GM23338 (cell line): Measurements from ENCODE around the gene COL24A1. TPM values are rescaled to one million over a fixed set of nuclear protein-coding genes. Genes with fewer than 3 reads are reported as not detected.

Source experiments
- ATAC-seq: fragments of 200-7000 bp; cut with Tn5 transposase; 3 replicates; pipeline ENCODE4 v1.9.1; 2020
- DNase-seq: peaks from one replicate; pipeline ENCODE4 v3.0.0-alpha.2; 2015; ENCODE audit warnings: low spot score
- H2AFZ ChIP-seq: fragments of 200-600 bp; sonication (generic); 2 replicates; pipeline ENCODE4 v1.8.0; 2016; ENCODE audit warnings: antibody characterized with exemption, mild to moderate bottlenecking, moderate library complexity
- H3F3A ChIP-seq: fragments of 200-600 bp; sonication (generic); replicated peaks from 2 replicates; pipeline ENCODE4 v1.8.0; 2017; ENCODE audit warnings: antibody characterized with exemption, mixed run types, low read depth
- H3K27ac ChIP-seq: fragments of 200-600 bp; sonication (generic); 2 replicates; pipeline ENCODE4 v1.6.1; 2016; ENCODE audit warnings: low read depth
- H3K27me3 ChIP-seq: fragments of 200-600 bp; sonication (generic); 2 replicates; pipeline ENCODE4 v1.8.0; 2016; ENCODE audit warnings: mild to moderate bottlenecking, mixed run types, moderate library complexity; ENCODE audit not compliant: insufficient read depth
- H3K36me3 ChIP-seq: fragments of 200-600 bp; sonication (generic); 2 replicates; pipeline ENCODE4 v1.8.0; 2016; ENCODE audit warnings: mild to moderate bottlenecking; ENCODE audit not compliant: insufficient read depth
- H3K4me1 ChIP-seq: fragments of 200-600 bp; sonication (generic); 2 replicates; pipeline ENCODE4 v1.8.0; 2016; ENCODE audit warnings: mild to moderate bottlenecking, moderate library complexity; ENCODE audit not compliant: insufficient read depth
- H3K4me2 ChIP-seq: fragments of 200-600 bp; sonication (generic); 2 replicates; pipeline ENCODE4 v1.7.1; 2017; ENCODE audit warnings: mixed run types
- H3K4me3 ChIP-seq: fragments of 200-600 bp; sonication (generic); 2 replicates; pipeline ENCODE4 v1.6.1; 2016; ENCODE audit warnings: mixed run types
- H3K79me2 ChIP-seq: fragments of 200-600 bp; sonication (generic); replicated peaks from 2 replicates; pipeline ENCODE4 v1.8.0; 2017; ENCODE audit warnings: mild to moderate bottlenecking; ENCODE audit not compliant: insufficient read depth
- H3K9me2 ChIP-seq: fragments of 200-600 bp; sonication (generic); 2 replicates; pipeline ENCODE4 v1.8.0; 2017; ENCODE audit not compliant: insufficient read depth
- H4K20me1 ChIP-seq: fragments of 200-600 bp; sonication (generic); replicated peaks from 2 replicates; pipeline ENCODE4 v1.8.0; 2017; ENCODE audit warnings: mild to moderate bottlenecking; ENCODE audit not compliant: insufficient read depth
- H3K27ac Mint-ChIP-seq: 2 replicates; pipeline ENCODE4 v1.8.0; 2020; ENCODE audit warnings: inconsistent platforms, mild to moderate bottlenecking, moderate library complexity, mixed read lengths
- H3K27me3 Mint-ChIP-seq: 3 replicates; pipeline ENCODE4 v1.8.0; 2022; ENCODE audit warnings: low read depth, mild to moderate bottlenecking, moderate library complexity, mixed read lengths, inconsistent platforms; ENCODE audit not compliant: insufficient read depth, poor library complexity
- H3K36me3 Mint-ChIP-seq: 3 replicates; pipeline ENCODE4 v1.8.0; 2021; ENCODE audit warnings: low read depth, mild to moderate bottlenecking, inconsistent platforms, moderate library complexity, mixed read lengths
- H3K4me1 Mint-ChIP-seq: 3 replicates; pipeline ENCODE4 v1.8.0; 2020; ENCODE audit warnings: mild to moderate bottlenecking, inconsistent platforms, mixed read lengths
- H3K4me3 Mint-ChIP-seq: 3 replicates; pipeline ENCODE4 v1.8.0; 2021; ENCODE audit warnings: moderate library complexity, mild to moderate bottlenecking, inconsistent platforms, mixed read lengths
- H3K9me3 Mint-ChIP-seq: 3 replicates; pipeline ENCODE4 v1.8.0; 2020; ENCODE audit warnings: moderate library complexity, mild to moderate bottlenecking, inconsistent platforms, mixed read lengths
- CREB1 ChIP-seq: fragments of 250-450 bp; sonication (Bioruptor Pico); IDR thresholded peaks from 2 replicates; pipeline ENCODE4 v1.5.0; 2020; ENCODE audit warnings: low read depth, mild to moderate bottlenecking, moderate library complexity
- CTCF ChIP-seq, 2 experiments: fragments of 200-600 bp in 1 of 2; sonication (generic) in 1 of 2; conservative IDR thresholded peaks; 2 replicates each; pipeline versions ENCODE4 v1.5.1 to v1.6.1; 2016 to 2017; ENCODE audit warnings: antibody characterized with exemption in 2 of 2, low read depth in 2 of 2, mild to moderate bottlenecking in 2 of 2, moderate library complexity in 1 of 2
- ETS1 ChIP-seq: IDR thresholded peaks from 2 replicates; pipeline ENCODE4 v1.6.1; 2016; ENCODE audit warnings: antibody characterized with exemption
- EZH2 ChIP-seq: fragments of 200-600 bp; sonication (generic); IDR thresholded peaks from one replicate; pipeline ENCODE4 v1.8.0; 2017; ENCODE audit warnings: antibody characterized with exemption, mild to moderate bottlenecking, low read depth; ENCODE audit not compliant: unreplicated experiment
- EZH2phosphoT487 ChIP-seq: fragments of 200-600 bp; sonication (generic); IDR thresholded peaks from one replicate; pipeline ENCODE4 v1.8.1; 2018; ENCODE audit warnings: antibody characterized with exemption; ENCODE audit not compliant: unreplicated experiment
- JUNB ChIP-seq: IDR thresholded peaks from one replicate; pipeline ENCODE4 v1.6.1; 2016; ENCODE audit warnings: antibody characterized with exemption; ENCODE audit not compliant: unreplicated experiment
- POLR2AphosphoS5 ChIP-seq: IDR thresholded peaks from 2 replicates; pipeline ENCODE4 v1.6.1; 2016; ENCODE audit warnings: antibody characterized with exemption, low read depth
- REST ChIP-seq: IDR thresholded peaks from one replicate; pipeline ENCODE4 v1.6.1; 2018; ENCODE audit warnings: antibody characterized with exemption; ENCODE audit not compliant: unreplicated experiment
- STAT1 ChIP-seq: IDR thresholded peaks from one replicate; pipeline ENCODE4 v1.6.1; 2016; ENCODE audit warnings: antibody characterized with exemption; ENCODE audit not compliant: unreplicated experiment
- ZNF462 ChIP-seq: fragments of 250-450 bp; sonication (Bioruptor Pico); IDR thresholded peaks from 2 replicates; pipeline ENCODE4 v1.5.0; 2020; ENCODE audit warnings: mild to moderate bottlenecking, moderate library complexity
- polyA plus RNA-seq: library from polyadenylated mRNA; unstranded; fragments of >200 nt; fragmentation: Nextera tagmentation; extraction: Ambion mirVana; gene quantifications from 2 replicates; pipeline ENCODE4 v1.2.1, GENCODE V29; 2016
- total RNA-seq: library from RNA; depleted of rRNA; stranded (reverse); fragments of >200 nt; shearing (Covaris generic); gene quantifications from 2 replicates; pipeline ENCODE4 v1.2.3, GENCODE V29; 2014

COL24A1 gene
- total and polyA plus RNA-seq, 2 experiments from 2014 or later: 1.2 to 2.1 TPM

- Histone ChIP-seq H3K27me3 (no peaks in the 10 kb centered on the region), H3K79me2 (no peaks in the 10 kb centered on the region), H3F3A (no peaks in the 10 kb centered on the region), H3K4me1 (no peaks in the 10 kb centered on the region), H3K4me3 (no peak overlapping the region), H3K4me2 (no peak overlapping the region), H3K9me2 (no peaks in the 10 kb centered on the region), H3K27ac (no peak overlapping the region), H4K20me1 (no peaks in the 10 kb centered on the region), H3K36me3 (no peaks in the 10 kb centered on the region), H2AFZ (no peak overlapping the region)
- Mint-ChIP-seq H3K27me3 (no peaks in the 10 kb centered on the region), H3K4me1 (no peaks in the 10 kb centered on the region), H3K27ac (no peak overlapping the region), H3K36me3 (no peaks in the 10 kb centered on the region; the same call in 2 of the 3 replicates), H3K9me3 (no peaks in the 10 kb centered on the region), H3K4me3 (no peak overlapping the region)
- DNase-seq: no peak
- TF ChIP-seq CTCF (conservative IDR thresholded peaks at IDR 0.05; ENCODE audit: low read depth in 2 of 2): no peak
- TF ChIP-seq CREB1 (CRISPR knock-in tag): no peak
- no peak for TF ChIP-seq REST
- TF ChIP-seq EZH2phosphoT487: no peak
- no peak for TF ChIP-seq ETS1
- no peak for TF ChIP-seq JUNB
- no peak for TF ChIP-seq STAT1
- TF ChIP-seq POLR2AphosphoS5: no peak
- no peak for TF ChIP-seq EZH2
- TF ChIP-seq ZNF462 (CRISPR knock-in tag): no peak
- ATAC-seq: no peak
These were observed 66.8 kb downstream of the COL24A1 start for GRCh38 chr1:86089765-86090164.
